HG03196 (cell line): ENCODE measurements around the gene IL10.
"Not testable (repeated sequence)": the region's sequence is repeated elsewhere in the genome, so short reads cannot be mapped to it uniquely, and the experiment has no call there.

Experiments used
- ATAC-seq: cut with Tn5 transposase; IDR thresholded peaks from one replicate; pipeline ENCODE4 v1.9.1; 2021; ENCODE audit not compliant: unreplicated experiment

The IL10 gene

DNA sequence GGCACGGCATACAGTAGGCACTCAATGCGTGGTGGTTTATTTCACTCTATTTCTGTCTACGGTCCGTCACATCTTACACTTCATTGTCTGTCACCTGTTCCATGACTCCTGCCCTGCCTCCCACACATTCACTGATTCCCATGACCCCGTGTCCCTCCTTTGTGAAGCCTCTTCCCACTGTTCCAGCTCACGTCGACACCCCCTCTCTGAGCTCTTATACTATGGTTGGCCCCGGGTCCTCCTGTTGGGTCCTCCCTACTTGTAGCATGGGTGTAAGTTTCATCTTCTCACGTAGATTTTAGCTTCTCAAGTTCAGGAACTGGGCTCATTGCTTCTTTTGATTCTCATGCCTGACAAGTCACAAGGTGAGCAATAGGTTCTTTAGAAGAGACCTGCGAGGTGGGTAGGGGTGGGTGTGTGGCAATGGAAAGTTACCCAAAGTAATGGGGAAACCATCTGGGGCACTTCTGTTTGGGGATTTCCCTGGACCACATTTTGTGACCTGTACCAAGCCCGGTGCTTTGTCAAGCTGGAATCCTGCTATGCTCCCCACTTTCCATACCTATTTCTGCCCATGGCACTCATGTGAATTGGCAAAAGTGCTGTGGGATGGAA is 22.1 kb upstream of the IL10 start:
- no peak for ATAC-seq

DNA sequence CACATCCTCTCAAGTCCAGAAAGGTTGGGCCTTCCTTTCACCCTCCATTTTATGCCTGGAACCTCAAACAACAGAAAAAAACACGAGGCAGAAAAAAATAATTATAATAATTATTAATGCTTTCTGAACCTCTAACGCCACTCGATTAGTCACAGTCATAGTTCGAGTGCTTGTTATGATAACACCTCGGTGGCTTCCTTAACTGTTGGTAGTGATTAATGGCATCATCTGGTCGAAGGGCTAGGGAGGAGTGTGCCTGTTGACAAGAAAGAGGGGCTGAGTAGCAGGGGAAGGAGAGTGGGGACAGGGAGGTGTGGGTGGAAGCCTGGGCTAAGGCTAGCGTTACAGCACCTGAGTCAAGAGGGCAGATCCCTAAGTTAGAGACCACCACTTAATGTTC is 21.3 kb upstream of the IL10 start:
- no peak for ATAC-seq

DNA sequence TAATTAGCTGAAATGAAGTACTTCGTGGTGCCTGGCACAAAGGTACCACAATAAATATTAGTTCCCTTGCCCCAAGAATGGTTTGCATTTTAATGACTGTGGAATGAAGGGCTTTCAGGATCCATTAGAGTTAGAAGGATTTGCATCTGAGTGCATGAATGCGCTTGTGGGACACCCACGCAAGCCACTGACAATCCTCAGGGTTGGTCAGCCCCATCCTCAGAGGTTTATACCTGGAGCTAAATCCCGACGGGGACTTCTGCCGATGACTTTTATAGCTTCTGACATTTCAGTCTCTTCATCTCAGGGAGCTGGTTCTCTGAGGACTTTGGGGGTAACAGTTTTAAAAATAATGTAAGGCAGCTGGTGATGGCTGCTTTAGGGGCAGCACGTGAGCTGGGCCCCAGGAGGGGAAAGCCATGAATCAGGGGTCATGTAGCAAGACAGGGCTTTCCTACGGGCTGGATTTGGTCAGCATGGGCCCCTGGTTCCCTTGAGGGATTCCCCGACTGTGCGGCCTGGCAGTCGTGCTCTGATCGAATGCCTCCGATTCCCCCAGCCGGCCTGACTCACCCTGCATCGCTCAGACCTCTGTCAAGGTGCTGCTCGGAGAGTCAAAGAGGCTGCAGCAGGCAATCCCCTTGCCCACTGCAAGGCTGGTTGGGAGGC is 20.8 kb upstream of the IL10 start:
- peak; percentile 46 for ATAC-seq

DNA sequence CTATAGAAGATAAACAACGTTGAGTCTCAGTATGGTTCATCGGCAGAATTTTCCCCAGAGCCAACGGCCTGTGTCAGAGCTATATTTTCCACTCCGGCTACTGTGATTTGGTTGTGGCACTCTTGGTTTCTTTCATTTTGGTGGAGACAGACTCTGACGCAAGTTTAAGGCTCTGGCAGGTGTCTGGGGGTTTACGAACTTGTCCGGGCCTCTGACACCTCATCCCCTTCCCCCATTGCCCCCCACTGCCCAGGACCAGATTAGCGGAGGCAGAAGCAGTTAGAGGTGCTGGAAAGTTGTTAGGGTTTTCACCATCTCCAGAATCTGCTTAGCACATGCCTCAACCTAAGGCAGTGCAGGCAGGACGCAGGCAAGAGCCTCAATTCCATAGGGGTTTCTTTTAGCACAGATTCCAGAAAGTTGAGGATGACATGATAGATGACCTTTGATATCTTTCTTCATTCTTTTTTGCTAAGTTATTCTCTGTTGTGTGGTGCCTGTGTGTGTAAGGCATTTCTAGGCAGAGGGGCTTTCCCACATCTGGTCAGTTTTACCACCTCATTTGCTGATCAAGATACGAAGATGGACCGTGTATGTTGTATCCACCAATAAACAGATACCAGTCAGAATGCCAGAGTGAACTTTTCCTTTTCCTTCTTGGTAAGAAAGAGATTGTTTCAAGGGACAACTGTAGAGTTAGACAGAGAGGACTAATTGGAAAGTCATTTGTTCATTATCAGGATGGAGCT is 18.4 kb upstream of the IL10 start:
- no peak for ATAC-seq

DNA sequence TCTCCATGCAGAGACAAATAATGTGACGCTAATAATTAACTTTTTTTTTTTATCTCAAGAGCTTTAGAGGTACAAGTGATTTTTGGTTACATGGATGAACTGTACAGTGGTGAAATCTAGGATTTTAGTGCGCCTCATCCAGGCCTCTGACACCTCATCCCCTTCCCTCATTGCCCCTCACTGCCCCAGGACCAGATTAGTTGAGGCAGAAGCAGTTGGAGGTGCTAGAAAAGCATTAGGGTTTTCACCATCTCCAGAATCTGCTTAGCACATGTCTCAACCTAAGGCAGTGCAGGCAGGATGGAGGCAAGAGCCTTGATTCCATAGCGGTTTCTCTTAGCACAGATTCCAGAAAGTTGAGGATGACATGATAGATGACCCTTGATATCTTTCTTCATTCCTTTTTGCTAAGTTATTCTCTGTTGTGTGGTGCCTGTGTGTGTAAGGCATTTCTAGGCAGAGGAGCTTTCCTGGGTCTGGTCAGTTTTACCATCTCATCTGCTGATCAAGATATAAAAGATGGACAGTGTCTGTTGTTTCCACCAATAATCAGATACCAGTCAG is 16.3 kb upstream of the IL10 start:
- ATAC-seq: no peak

DNA sequence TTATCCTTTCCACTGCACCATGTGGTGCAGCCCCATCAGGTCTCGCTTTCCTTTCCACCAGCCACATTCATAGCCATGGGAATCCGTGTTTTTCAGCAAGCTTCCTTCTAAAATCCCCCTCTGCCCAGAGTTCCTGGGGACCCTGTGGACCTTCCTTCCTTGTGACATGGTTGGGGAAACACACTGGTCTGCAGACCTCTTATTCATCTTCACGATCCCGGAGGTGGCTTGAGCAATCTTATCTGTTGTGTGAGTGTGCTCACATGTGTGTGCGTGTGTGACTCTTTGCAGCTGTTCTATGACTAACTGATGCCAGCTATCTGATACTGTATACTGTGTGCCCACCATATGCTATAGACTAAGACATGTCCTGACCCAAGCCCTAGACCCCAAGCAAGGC is 15.6 kb upstream of the IL10 start:
- ATAC-seq: no peak

DNA sequence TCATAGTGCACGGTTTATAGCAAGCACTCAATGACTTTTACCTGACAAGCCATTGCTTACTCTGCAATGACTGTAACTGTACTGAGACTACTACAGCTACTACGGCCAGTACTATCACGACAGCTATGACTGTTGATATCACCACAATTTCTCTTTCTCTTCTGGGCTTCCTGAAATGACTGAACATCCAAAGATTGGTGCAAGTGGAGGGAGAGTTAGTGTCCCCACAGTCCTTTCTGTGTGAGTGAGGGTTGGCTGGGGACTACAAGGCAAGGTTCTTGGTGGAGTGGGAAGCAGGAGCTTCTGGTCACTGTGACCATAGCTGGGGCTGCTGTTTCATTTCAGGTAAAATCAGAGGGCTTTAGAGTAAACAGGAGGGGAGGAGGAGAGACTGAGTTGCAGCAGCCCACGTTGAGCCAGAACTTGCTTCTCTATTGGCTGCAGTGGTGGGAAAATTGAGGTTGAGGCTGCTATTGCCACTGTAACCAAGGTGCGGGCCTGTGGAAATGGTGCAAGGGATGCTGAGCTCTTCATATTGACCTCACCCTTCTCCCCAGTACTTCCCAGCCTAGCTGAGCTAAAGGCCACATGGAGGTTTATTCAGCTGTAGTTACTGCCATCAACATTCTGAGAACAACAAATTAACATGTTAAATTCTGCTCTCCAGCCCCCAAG is 14.1 kb upstream of the IL10 start:
- no peak for ATAC-seq

DNA sequence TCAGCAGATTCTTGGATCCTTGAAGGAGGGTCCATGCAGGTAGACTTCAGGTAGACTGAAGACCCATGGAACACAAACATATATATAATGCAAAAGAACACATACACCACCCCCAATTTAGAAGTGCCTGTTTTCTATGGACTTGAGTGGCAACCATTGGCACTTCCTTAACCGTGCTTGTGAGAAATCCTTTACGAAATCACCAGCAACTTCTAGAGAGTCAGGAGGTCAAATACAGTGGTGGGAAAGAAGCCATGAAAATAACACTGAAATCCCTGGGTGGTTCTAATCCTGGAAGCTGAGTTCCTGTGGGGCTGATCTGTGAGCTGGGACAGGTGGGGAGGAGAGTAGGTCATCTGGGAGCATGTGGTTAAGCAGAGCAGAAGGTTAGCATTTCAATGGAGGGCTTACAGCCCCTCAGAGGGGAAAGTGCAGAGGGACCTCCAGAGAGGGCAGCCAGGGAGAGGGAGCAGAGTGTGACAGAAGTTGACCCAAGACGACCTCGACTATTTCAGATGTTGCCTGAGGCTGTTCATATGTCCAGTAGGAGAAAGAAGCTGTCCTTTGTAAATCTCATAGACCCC is 13.0 kb upstream of the IL10 start:
- no peak for ATAC-seq

DNA sequence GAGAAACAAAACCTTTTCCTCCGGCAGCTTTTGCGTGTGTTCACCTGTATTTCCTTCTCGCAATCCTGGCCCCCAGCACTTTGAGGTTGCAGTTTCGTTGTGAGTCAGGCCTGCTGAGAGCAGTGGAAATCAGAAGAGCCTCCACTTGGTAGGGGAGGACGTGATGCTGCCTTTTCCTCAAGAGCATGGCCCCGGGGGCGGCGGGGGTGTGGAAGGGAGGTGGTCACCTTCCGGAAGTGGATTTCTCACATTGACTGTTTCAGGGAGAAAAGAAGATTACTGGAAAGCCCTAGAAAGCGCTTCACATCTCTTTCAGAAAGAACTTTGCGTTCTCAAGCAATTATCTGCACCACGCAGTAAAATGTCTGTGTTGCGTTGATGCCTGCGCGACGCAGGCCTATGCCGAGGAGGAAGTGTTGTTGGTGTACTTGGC is 12.2 kb upstream of the IL10 start:
- peak; percentile 51 for ATAC-seq

DNA sequence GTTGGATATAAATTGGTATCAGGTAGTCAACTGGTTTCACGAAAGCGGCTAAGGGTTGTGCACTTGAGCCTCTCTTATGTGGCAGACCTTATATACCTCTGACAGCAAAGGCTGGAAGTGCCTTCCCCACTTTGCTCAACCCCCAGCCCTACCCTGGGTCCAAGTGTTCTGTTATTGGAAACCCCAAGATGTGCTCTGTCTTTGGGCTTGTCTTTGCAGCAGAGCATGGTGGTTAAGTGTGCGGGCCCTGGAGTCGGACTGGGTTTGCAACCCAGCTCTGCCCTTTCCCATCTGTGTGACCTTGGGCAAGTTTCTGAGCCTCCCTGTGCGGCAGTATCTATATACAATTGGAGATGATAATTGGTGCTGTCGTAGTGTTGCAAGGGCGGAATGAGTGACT is 11.2 kb upstream of the IL10 start:
- no peak for ATAC-seq

DNA sequence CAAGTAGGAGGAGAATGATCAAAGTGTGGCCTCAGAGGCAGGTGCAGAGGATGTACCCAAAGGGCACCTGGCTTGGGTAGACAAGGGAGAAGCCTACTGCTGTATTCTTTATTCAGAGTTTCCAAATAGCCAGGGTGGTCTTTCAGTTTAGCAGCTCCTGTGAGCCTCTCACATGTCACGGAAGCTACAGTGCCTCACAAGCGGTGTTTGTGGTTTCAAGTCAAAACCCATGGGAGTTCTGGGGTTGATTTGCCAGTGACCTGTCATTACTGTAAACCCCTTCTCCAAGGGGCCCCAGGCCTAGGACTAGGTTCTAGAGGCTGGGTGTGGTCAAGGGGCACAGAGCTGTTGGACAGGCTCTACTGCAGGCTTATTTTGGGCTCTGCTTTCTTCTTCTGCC is 10.2 kb upstream of the IL10 start:
- ATAC-seq: peak; percentile 64

DNA sequence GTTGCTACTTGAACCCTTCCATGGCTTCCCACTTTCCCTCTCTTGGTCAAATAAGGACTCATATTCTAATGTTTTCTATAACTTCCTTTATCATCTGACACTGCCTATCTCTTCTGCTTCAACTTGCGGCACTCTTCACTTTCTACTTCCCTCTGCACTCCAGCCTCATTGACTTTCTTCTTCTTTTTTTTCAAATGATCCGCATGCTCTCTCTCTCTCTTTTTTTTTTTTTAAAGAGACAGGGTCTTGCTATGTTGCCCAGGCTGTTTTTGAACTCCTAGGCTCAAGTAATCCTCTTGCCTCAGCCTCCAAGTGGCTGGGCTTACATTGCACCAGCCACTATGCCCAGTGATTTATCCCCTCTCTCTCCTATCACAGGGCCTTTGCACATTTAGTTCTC is 7.3 kb upstream of the IL10 start:
- no peak for ATAC-seq

DNA sequence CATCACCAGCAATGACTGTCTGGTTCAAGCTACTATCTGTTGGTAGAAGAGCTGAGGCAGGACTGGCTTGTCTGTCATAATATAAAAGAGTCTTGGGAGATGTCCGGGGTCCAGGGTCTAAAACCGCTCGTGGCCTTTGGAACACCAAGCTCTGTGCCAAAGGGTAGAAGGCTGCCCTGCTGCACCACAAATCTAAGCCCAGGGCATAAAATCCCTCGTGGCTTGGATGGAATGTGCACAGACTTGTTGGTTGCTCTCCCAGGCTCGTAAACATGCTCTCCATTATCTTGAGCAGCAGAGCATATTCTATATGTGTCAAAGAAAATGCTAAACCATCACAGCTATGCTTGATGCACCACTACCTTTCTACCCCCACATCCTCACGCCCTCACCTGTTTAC is 6.6 kb upstream of the IL10 start:
- not testable (repeated sequence) for ATAC-seq

DNA sequence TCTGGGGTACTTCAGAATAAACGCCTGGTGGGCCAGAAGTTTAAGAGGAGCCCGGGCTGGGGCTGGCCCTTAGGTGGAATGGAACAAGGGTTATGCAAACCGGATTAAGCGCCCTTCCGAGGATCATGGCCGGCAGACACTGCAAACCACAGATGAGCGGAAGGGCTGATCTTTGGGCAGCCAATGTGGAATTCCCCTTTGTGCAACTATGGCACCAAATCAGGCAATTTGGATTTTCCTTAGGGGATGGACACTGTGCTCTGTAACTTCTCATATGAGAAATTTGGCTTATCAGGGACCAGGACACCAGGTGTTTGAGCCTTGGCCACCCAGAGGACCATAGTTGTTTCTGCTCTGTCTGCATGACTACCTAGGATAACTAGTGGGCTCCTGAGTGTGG is 5.7 kb upstream of the IL10 start:
- no peak for ATAC-seq

DNA sequence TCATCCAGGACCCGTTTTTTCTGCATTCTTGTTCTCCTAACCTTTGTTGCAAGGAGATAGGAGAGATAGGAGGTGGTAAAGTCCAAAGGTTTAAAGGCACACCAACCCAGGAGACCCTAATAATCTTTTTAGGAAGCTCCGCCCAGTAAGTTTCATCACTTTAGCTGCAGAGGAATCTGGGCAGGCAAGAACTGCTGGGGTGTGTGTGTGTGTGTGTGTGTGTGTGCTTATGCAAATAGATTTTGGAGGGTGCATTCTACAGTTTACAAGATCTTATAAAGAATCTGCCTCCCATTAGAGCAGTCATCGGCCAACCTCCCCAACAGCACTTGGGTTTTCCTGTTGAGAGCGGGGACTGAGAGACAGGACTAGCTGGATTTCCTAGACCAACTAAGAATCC is 3.9 kb upstream of the IL10 start:
- ATAC-seq: no peak

DNA sequence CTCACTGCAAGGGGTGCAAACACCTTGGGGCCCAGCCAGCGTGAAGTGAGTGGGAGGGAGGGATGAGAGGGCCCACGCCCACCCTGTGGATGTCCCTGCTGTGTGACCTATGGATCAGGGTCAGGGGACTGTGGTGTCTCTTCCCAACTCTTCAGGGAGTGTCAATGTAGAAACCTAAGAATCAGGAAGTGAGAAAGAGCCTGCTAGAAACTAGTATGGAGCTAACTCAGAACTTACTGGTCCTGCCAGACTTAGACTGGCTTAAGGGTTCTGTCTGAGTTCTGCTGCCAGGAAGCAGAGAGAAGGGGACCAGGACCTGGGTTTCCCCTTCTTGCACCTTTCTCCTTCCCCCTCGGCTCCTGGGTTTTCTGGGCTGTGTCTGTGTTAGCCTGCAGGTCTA is 1.8 kb upstream of the IL10 start:
- ATAC-seq: no peak

DNA sequence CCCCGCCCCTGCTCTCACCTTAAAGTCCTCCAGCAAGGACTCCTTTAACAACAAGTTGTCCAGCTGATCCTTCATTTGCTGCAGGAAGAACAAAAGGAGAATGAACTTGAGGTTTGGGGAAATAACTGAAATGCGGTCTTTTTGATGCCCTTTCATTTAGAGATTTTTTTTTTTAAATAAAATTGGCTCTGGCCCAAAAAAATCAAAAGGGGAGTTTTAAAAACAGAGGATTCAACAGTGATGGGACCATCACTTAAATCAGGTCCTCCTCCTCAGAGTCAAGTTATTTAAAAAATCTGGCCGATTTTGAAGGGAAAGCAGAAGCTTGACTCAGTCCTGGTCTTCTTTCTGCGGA is 979 bp downstream of the IL10 start:
- ATAC-seq: no peak

DNA sequence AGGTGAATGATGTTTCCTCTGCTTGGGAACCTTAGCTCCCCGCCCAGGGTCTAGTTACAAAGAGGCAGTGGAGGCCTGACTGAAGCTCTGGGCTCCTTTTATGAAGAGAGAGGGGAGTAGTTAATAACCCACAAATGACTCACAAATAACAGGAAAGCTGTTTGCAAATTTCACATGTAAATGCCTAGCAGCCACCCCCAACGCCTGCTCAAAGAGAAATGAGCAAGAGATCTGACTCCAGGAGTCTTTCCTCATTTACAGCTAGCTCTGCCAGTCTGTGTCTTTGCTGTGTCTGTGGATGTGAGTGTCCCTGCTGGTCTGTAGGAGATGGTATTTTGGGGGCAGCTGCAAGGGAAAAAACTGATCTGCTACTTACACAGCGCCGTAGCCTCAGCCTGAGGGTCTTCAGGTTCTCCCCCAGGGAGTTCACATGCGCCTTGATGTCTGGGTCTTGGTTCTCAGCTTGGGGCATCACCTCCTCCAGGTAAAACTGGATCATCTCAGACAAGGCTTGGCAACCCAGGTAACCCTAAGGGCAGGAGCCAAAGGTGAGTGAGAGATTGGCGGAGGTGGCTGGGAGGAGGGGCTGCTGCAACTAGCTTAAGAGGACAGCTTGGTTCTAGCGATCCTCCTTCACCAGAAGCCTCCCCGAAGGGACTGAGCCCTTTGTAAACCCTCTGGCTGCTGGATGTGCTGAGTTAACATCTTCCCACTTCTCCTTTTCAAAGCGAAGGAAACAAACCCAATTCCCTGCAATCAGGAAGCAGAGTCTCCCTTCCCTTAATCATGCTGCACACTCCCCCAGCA is 1.6 kb downstream of the IL10 start, which contains the start of gene IL19:
TSS of gene IL19 (plus strand) at position 243 of the 807 bp plus-strand sequence. CDS start 65,890 bp downstream, outside the sequence.
- peak; percentile 15 for ATAC-seq

DNA sequence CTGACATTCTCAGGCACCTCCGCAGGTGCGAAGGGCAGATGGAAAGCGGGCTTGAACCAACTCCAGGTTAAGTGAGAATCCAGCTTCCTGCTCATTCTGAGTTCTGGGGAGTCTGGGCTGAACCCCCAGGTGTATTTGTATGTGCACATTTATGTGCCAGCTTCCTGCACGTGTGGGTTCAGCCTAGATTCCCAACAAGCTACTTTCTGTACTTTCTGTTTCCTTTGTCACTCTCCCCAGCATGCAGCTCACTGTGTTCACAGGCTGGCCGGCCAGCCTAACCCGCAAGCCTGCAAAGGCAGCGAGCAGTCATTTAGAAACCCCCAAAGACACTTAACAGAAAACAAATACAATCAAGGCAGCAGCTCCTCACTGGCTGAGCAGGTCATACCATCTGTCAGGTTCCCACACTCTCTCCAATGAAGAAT is 3.0 kb downstream of the IL10 start:
- ATAC-seq: peak; percentile 60
